Large intestine (tissue), 3 donors: ENCODE data around the gene ERVW-1. TPM values are rescaled to one million over a fixed set of nuclear protein-coding genes. Genes with fewer than 3 reads are reported as not detected.
A peak's percentile ranks its signal among the peaks of the same experiment; 100 is the strongest.
"Not testable (repeated sequence)": the region's sequence is repeated elsewhere in the genome, so short reads cannot be mapped to it uniquely, and the experiment has no call there.

ENCODE experiments used
- DNase-seq, 2 donors: peaks; one replicate each; pipeline versions ENCODE4 v3.0.0 to v3.0.0-alpha.2; 2013
- H3K27ac ChIP-seq: one replicate; pipeline ENCODE4 v1.5.1; 2013; ENCODE audit warnings: low read length
- H3K27me3 ChIP-seq: 2 replicates; pipeline ENCODE4 v1.6.1; 2013; ENCODE audit warnings: low read length; ENCODE audit not compliant: control insufficient read depth, insufficient read depth
- H3K36me3 ChIP-seq: 2 replicates; pipeline ENCODE4 v1.6.1; 2013; ENCODE audit warnings: low read length; ENCODE audit not compliant: control insufficient read depth, insufficient read depth
- H3K4me1 ChIP-seq: one replicate; pipeline ENCODE4 v1.6.1; 2013; ENCODE audit warnings: low read length; ENCODE audit not compliant: control insufficient read depth, insufficient read depth
- H3K4me3 ChIP-seq: one replicate; pipeline ENCODE4 v1.5.1; 2013; ENCODE audit warnings: low read length
- H3K9me3 ChIP-seq: one replicate; pipeline ENCODE4 v1.6.1; 2013; ENCODE audit warnings: mild to moderate bottlenecking, low read depth, low read length, moderate library complexity; ENCODE audit not compliant: control insufficient read depth
- WGBS: methylation state at CpG from one replicate; pipeline ENCODE4 v1.1.5; 2013; ENCODE audit warnings: low lambda C conversion rate; ENCODE audit not compliant: insufficient coverage; 5-methylcytosine and 5-hydroxymethylcytosine counted together
- polyA plus RNA-seq: library from polyadenylated mRNA; unstranded; fragments of 120-200 nt; gene quantifications from one replicate; pipeline ENCODE4 v1.2.1, GENCODE V29; 2013

ERVW-1 gene
- polyA plus RNA-seq, 1 donor, result 0.76 TPM

- WGBS, result 92% methylated on average over 4 of the region's 12 CpGs
- H3K9me3 ChIP-seq, H3K36me3 ChIP-seq, H3K4me1 ChIP-seq, H3K4me3 ChIP-seq, DNase-seq, H3K27ac ChIP-seq, H3K27me3 ChIP-seq: not testable (repeated sequence)
Observed at GRCh38 chr7:92475261-92475770, 2.4 kb downstream of the ERVW-1 start.

- H3K27ac ChIP-seq, H3K27me3 ChIP-seq, H3K4me1 ChIP-seq, H3K36me3 ChIP-seq, H3K9me3 ChIP-seq, H3K4me3 ChIP-seq: not testable (repeated sequence)
- DNase-seq, result peak; percentile 44 to 77
- 60% methylated on average over 2 of the region's 10 CpGs for WGBS
Observed at GRCh38 chr7:92473989-92474388, 3.8 kb downstream of the ERVW-1 start.

GRCh38 chr7:92468589-92468988 lies 9.2 kb downstream of the ERVW-1 start:
- no CpG with 5 or more reads among the region's 9 CpGs for WGBS
- not testable (repeated sequence) for H3K4me1 ChIP-seq, H3K36me3 ChIP-seq, DNase-seq, H3K27ac ChIP-seq, H3K4me3 ChIP-seq, H3K9me3 ChIP-seq, H3K27me3 ChIP-seq

GRCh38 chr7:92466682-92467081 lies 11.1 kb downstream of the ERVW-1 start:
- H3K4me1 ChIP-seq, result no peaks in the 10 kb centered on the region
- peak; percentile 13 to 57 for DNase-seq
- H3K36me3 ChIP-seq, result peaks cover 7% of the 10 kb centered on the region
- H3K9me3 ChIP-seq, result no peaks in the 10 kb centered on the region
- H3K4me3 ChIP-seq, result no peak overlapping the region
- no CpG with 5 or more reads among the region's 2 CpGs for WGBS
- H3K27ac ChIP-seq, result peak overlapping the region; percentile 28
- H3K27me3 ChIP-seq, result no peaks in the 10 kb centered on the region

GRCh38 chr7:92464515-92464914 lies 13.2 kb downstream of the ERVW-1 start:
- H3K36me3 ChIP-seq, result peaks cover 7% of the 10 kb centered on the region
- no peaks in the 10 kb centered on the region for H3K27me3 ChIP-seq
- H3K27ac ChIP-seq, result no peak overlapping the region
- H3K4me3 ChIP-seq, result no peak overlapping the region
- DNase-seq, result no peak
- no peaks in the 10 kb centered on the region for H3K9me3 ChIP-seq
- no peaks in the 10 kb centered on the region for H3K4me1 ChIP-seq
- WGBS, result no CpG with 5 or more reads among the region's 3 CpGs

- Histone ChIP-seq H3K4me1 (no peaks in the 10 kb centered on the region), H3K9me3 (no peaks in the 10 kb centered on the region), H3K27ac (no peak overlapping the region), H3K36me3 (peaks cover 12% of the 10 kb centered on the region), H3K4me3 (no peak overlapping the region), H3K27me3 (no peaks in the 10 kb centered on the region)
- WGBS, result no CpG with 5 or more reads among the region's 3 CpGs
- no peak for DNase-seq
Observed at GRCh38 chr7:92462560-92462959, 15.2 kb downstream of the ERVW-1 start.

- Histone ChIP-seq H3K4me1 (no peaks in the 10 kb centered on the region), H3K9me3 (no peaks in the 10 kb centered on the region), H3K27me3 (no peaks in the 10 kb centered on the region), H3K4me3 (no peak overlapping the region), H3K36me3 (peaks cover 17% of the 10 kb centered on the region), H3K27ac (no peak overlapping the region)
- WGBS, result 60% methylated on average over 1 of the region's 8 CpGs
- DNase-seq, result peak in 1 of 2 donors; percentile 23
Observed at GRCh38 chr7:92461027-92462003, 16.4 kb downstream of the ERVW-1 start.

GRCh38 chr7:92460510-92460909 lies 17.2 kb downstream of the ERVW-1 start:
- WGBS, result 91% methylated on average over 3 of the region's 4 CpGs
- peaks cover 24% of the 10 kb centered on the region for H3K36me3 ChIP-seq
- no peaks in the 10 kb centered on the region for H3K27me3 ChIP-seq
- H3K4me3 ChIP-seq, result no peak overlapping the region
- H3K27ac ChIP-seq, result no peak overlapping the region
- no peaks in the 10 kb centered on the region for H3K4me1 ChIP-seq
- H3K9me3 ChIP-seq, result no peaks in the 10 kb centered on the region
- DNase-seq, result no peak

- H3K27ac ChIP-seq, result no peak overlapping the region
- H3K4me3 ChIP-seq, result no peak overlapping the region
- peaks cover 28% of the 10 kb centered on the region for H3K36me3 ChIP-seq
- no peaks in the 10 kb centered on the region for H3K27me3 ChIP-seq
- WGBS, result no CpG with 5 or more reads among the region's 2 CpGs
- no peaks in the 10 kb centered on the region for H3K4me1 ChIP-seq
- DNase-seq, result no peak
- H3K9me3 ChIP-seq, result no peaks in the 10 kb centered on the region
Observed at GRCh38 chr7:92460109-92460508, 17.6 kb downstream of the ERVW-1 start.

GRCh38 chr7:92456236-92456635 lies 21.5 kb downstream of the ERVW-1 start:
- Histone ChIP-seq H3K27me3 (no peaks in the 10 kb centered on the region), H3K9me3 (no peaks in the 10 kb centered on the region), H3K36me3 (peaks cover 57% of the 10 kb centered on the region), H3K4me1 (no peaks in the 10 kb centered on the region), H3K27ac (no peak overlapping the region), H3K4me3 (no peak overlapping the region)
- WGBS, result no CpG with 5 or more reads among the region's 2 CpGs
- DNase-seq, result no peak
